Measurements from ENCODE around the gene LAT. TPM values are rescaled to one million over a fixed set of nuclear protein-coding genes. Genes with fewer than 3 reads are reported as not detected.

The LAT gene, protein sequence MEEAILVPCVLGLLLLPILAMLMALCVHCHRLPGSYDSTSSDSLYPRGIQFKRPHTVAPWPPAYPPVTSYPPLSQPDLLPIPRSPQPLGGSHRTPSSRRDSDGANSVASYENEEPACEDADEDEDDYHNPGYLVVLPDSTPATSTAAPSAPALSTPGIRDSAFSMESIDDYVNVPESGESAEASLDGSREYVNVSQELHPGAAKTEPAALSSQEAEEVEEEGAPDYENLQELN
- 100 to 1,000 TPM; 179 to 476 (median 342) TPM for total RNA-seq
- polyA plus RNA-seq = 100 to 1,000 TPM; 317 to 445 TPM
- 11.0 reads per million, percentile 38 among the genes with 10 or more reads in this experiment for total RNA-seq

DNA sequence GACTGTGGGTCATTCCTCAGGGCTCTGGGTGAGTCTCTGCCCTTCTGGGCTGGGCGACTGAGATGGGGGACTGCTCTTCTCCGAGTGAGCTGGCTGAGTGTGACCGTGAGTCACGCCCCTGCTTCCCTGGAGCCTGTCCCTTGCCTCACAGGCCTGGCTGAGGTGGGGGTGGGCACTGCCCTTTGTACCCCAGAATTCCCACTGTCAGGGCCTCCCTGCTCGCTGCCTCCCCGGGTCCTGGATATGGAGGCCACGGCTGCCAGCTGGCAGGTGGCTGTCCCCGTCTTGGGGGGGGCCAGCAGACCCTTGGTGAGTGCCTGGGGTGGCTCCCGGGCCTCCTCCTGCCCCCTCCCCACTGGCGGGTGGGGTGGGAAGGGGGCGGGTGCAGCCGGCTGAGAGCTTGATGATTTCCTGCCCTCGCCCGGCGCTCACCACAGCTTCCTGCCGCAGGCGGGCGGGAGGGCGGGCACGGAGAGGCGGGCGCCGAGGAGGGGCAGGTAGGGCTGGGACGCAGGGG lies at the start of gene LAT:
TSS of gene LAT (plus strand) at position 434 of the 517 bp plus-strand sequence. CDS start 366 bp downstream, outside the sequence.
- peak within 1 kb of the TSS; percentile 87 for H3K27ac ChIP-seq (ENCODE audit: low read depth, low read length)

DNA sequence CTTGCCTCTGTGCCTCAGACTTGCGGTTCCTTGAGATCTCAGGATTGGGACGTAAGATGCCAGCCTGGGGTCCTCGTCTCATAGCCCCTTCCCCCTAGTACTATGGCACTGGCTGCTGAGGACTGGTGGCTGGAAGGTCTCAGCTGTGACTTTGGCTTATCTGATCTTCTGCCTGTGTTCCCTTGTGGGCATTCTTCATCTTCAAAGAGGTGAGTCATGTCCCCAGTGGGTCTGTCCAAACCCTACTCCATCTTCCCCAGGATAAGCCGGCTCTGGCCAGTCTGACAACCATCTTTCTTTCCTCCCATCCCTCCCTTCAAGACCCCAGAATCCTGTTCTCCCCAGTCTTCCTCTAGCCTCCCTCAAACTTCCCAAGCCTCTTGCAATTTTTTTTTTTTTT lies 49.5 kb upstream of the LAT start:
- H3K27ac Mint-ChIP-seq = peak overlapping the region in 6 of 9 donors; percentile 29 to 87 (median 57)
- H3K36me3 Mint-ChIP-seq = peaks cover 0 to 2% (median 0%) of the 10 kb centered on the region in 5 donors
- peaks cover 0 to 4% (median 0%) of the 10 kb centered on the region in 5 donors for H3K27me3 Mint-ChIP-seq
- Histone ChIP-seq H3K27me3 (ENCODE audit: control insufficient read depth in 2 of 2, insufficient read depth in 2 of 2, low read length in 2 of 2) (no peaks in the 10 kb centered on the region), H3K36me3 (ENCODE audit: control insufficient read depth in 2 of 3, insufficient read depth in 3 of 3, low read length in 3 of 3) (no peaks in the 10 kb centered on the region), H3K27ac (ENCODE audit: low read depth, low read length) (no peak overlapping the region), H3K4me3 (ENCODE audit: low read length) (no peak overlapping the region), H3K4me1 (ENCODE audit: control insufficient read depth in 2 of 2, insufficient read depth in 2 of 2, low read length in 2 of 2) (peaks cover 5 to 17% of the 10 kb centered on the region in 2 donors), H3K9me3 (ENCODE audit: control insufficient read depth in 2 of 3, low read length in 3 of 3) (no peaks in the 10 kb centered on the region)
- peaks cover 18 to 32% (median 25%) of the 10 kb centered on the region in 7 donors for H3K4me1 Mint-ChIP-seq
- POLR2A ChIA-PET = interaction anchor here (1.2 to 2.7 kb wide), 2 partner anchors 9 to 88 kb away, joined by 3 to 14 read pairs; partner anchors contain the start of gene RABEP2
- peak overlapping the region in 3 of 10 donors; percentile 21 to 64 (median 32) for H3K4me3 Mint-ChIP-seq
- ATAC-seq (no peak), DNase-seq (no peak)
- intact Hi-C loops (cut with micrococcal nuclease) = no loop called here
- H3K9me3 Mint-ChIP-seq = peaks cover 0 to 7% (median 0%) of the 10 kb centered on the region in 11 donors
- CTCF ChIA-PET = interaction anchor here (1.2 to 1.7 kb wide), 2 partner anchors 10 to 60 kb away, joined by 3 to 9 read pairs; no protein-coding TSS in a partner anchor

More for the DNA sequence above, at the start of gene LAT:
- Histone ChIP-seq H3K36me3 (ENCODE audit: control insufficient read depth in 2 of 3, insufficient read depth in 3 of 3, low read length in 3 of 3) (peaks cover 0 to 66% (median 13%) of the 10 kb centered on the region in 3 experiments), H3K27me3 (ENCODE audit: control insufficient read depth in 2 of 2, insufficient read depth in 2 of 2, low read length in 2 of 2) (no peaks in the 10 kb centered on the region), H3K4me3 (ENCODE audit: low read length) (peak within 1 kb of the TSS; percentile 98), H3K9me3 (ENCODE audit: control insufficient read depth in 2 of 3, low read length in 3 of 3) (no peaks in the 10 kb centered on the region), H3K4me1 (ENCODE audit: control insufficient read depth in 2 of 2, insufficient read depth in 2 of 2, low read length in 2 of 2) (peaks cover 41% of the 10 kb centered on the region in 2 donors)
- Mint-ChIP-seq H3K27ac (peak within 1 kb of the TSS; percentile 94 to 99 (median 97)), H3K27me3 (no peaks in the 10 kb centered on the region), H3K4me1 (peaks cover 41 to 54% (median 49%) of the 10 kb centered on the region in 7 donors), H3K9me3 (peaks cover 2 to 10% (median 8%) of the 10 kb centered on the region in 11 donors), H3K36me3 (peaks cover 22 to 72% (median 43%) of the 10 kb centered on the region in 5 donors), H3K4me3 (peak within 1 kb of the TSS; percentile 94 to 100 (median 98))
- ATAC-seq (peak; percentile 86), DNase-seq (peak; percentile 67 to 87 (median 84))
- intact Hi-C loops (cut with micrococcal nuclease) = loop anchor here (2.0 to 5.0 kb wide), 3 partner anchors 24 to 57 kb away; partner anchors contain the start of gene RABEP2 (in 1 of the 2)
- CTCF ChIA-PET = interaction anchor here (0.8 to 1.8 kb wide), 2 partner anchors 10 to 36 kb away, joined by 3 to 5 read pairs; partner anchors contain the start of gene SPNS1
- POLR2A ChIA-PET = interaction anchor here (0.5 to 8.7 kb wide), 9 partner anchors 8 to 90 kb away, joined by 3 to 194 read pairs (median 28); partner anchors contain the start of genes NFATC2IP and SPNS1

DNA sequence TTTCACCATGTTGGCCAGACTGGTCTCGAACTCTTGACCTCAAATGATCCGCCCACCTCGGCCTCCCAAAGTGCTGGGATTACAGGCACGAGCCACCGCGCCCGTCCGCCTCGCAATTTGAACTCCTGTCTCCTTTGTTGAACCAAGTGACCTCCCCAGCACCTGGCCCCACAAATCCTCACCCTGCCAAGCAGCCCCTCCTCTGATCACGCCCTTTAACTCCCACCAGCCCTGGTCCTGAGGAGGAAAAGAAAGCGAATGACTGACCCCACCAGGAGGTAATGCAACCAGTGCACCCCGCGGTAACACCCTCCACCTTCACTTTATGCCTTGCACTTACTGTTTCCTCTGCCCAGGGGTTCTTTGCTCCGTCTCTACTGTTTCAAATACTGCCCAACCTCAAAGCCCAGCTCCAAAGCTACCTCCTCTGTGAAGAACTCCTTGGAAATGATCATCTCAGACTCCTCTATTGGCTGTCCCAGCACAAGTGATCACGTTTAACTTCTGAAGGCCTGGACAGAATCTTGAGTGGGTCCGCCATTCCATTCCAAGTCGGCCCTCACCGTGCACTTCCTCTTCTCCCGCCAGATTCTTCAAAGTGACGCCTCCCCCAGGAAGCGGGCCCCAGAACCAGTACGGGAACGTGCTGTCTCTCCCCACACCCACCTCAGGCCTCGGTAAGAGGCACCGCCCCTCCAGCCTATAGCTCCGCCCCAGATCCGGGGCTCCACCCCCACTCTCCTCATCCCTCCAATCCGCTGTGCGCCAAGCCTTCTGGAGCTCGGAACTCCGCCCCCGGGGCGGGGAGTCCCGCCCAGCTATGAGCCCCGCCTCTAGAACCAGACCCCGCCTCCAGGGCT lies 48.7 kb upstream of the LAT start:
- peak overlapping the region; percentile 51 for H3K27ac ChIP-seq (ENCODE audit: low read depth, low read length)
- ATAC-seq = peak; percentile 100
- H3K9me3 Mint-ChIP-seq = peaks cover 0 to 7% (median 0%) of the 10 kb centered on the region in 11 donors
- peaks cover 0 to 4% (median 0%) of the 10 kb centered on the region in 5 donors for H3K27me3 Mint-ChIP-seq
- POLR2A ChIA-PET = interaction anchor here (0.6 to 2.7 kb wide), 8 partner anchors 10 to 1850 kb away, joined by 3 to 14 read pairs (median 3); partner anchors contain the start of genes ATXN2L, NFATC2IP, RABEP2 and SH2B1
- peaks cover 0 to 9% of the 10 kb centered on the region in 2 donors for H3K4me1 ChIP-seq (ENCODE audit: control insufficient read depth in 2 of 2, insufficient read depth in 2 of 2, low read length in 2 of 2)
- no peaks in the 10 kb centered on the region for H3K27me3 ChIP-seq (ENCODE audit: control insufficient read depth in 2 of 2, insufficient read depth in 2 of 2, low read length in 2 of 2)
- peak overlapping the region; percentile 14 for H3K4me3 ChIP-seq (ENCODE audit: low read length)
- no peaks in the 10 kb centered on the region for H3K9me3 ChIP-seq (ENCODE audit: control insufficient read depth in 2 of 3, low read length in 3 of 3)
- H3K36me3 Mint-ChIP-seq = peaks cover 0 to 2% (median 0%) of the 10 kb centered on the region in 5 donors
- intact Hi-C loops (cut with micrococcal nuclease) = loop anchor here (1.0 kb wide), 2 partner anchors 11 to 35 kb away; partner anchors contain the start of gene RABEP2 (in 2 of the 2)
- peaks cover 13 to 23% (median 19%) of the 10 kb centered on the region in 7 donors for H3K4me1 Mint-ChIP-seq
- CTCF ChIA-PET = interaction anchor here (1.2 to 1.7 kb wide), 2 partner anchors 9 to 61 kb away, joined by 3 to 9 read pairs; no protein-coding TSS in a partner anchor
- DNase-seq = peak; percentile 75 to 92 (median 86)
- H3K36me3 ChIP-seq (ENCODE audit: control insufficient read depth in 2 of 3, insufficient read depth in 3 of 3, low read length in 3 of 3) = no peaks in the 10 kb centered on the region
- H3K4me3 Mint-ChIP-seq = peak overlapping the region; percentile 54 to 82 (median 78)
- H3K27ac Mint-ChIP-seq = peak overlapping the region; percentile 17 to 87 (median 74)

DNA sequence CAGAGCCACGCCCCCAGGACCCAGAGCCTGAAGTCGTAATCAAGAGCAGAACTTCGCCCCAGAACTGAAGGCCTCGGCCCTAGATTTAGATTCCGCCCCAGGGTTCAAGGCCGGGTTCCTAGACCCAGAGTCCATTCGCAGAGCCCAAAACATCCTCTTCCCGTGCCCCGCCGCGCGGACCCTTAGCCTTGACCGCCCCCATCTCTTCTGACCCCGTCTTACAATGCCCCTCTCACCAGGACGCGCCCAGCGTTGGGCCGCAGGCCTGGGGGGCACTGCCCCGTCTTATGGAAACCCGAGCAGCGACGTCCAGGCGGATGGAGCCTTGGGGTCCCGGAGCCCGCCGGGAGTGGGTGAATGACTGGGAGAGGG lies 48.1 kb upstream of the LAT start:
- intact Hi-C loops (cut with micrococcal nuclease) = loop anchor here (1.0 kb wide), 2 partner anchors 11 to 35 kb away; partner anchors contain the start of gene RABEP2 (in 2 of the 2)
- peaks cover 0 to 7% (median 0%) of the 10 kb centered on the region in 11 donors for H3K9me3 Mint-ChIP-seq
- POLR2A ChIA-PET = interaction anchor here (0.6 to 2.7 kb wide), 6 partner anchors 10 to 114 kb away, joined by 3 to 14 read pairs (median 4); partner anchors contain the start of genes ATXN2L, NFATC2IP, RABEP2 and SH2B1
- H3K27ac ChIP-seq (ENCODE audit: low read depth, low read length) = no peak overlapping the region
- H3K36me3 ChIP-seq (ENCODE audit: control insufficient read depth in 2 of 3, insufficient read depth in 3 of 3, low read length in 3 of 3) = no peaks in the 10 kb centered on the region
- peaks cover 0 to 4% (median 0%) of the 10 kb centered on the region in 5 donors for H3K27me3 Mint-ChIP-seq
- H3K4me3 ChIP-seq (ENCODE audit: low read length) = peak overlapping the region; percentile 14
- peaks cover 12 to 23% (median 19%) of the 10 kb centered on the region in 7 donors for H3K4me1 Mint-ChIP-seq
- no peak for ATAC-seq
- CTCF ChIA-PET = interaction anchor here (0.6 to 1.7 kb wide), 3 partner anchors 8 to 62 kb away, joined by 3 to 9 read pairs (median 3); no protein-coding TSS in a partner anchor
- peak overlapping the region; percentile 17 to 87 (median 74) for H3K27ac Mint-ChIP-seq
- no peak for DNase-seq
- no peaks in the 10 kb centered on the region for H3K9me3 ChIP-seq (ENCODE audit: control insufficient read depth in 2 of 3, low read length in 3 of 3)
- no peaks in the 10 kb centered on the region for H3K27me3 ChIP-seq (ENCODE audit: control insufficient read depth in 2 of 2, insufficient read depth in 2 of 2, low read length in 2 of 2)
- peaks cover 0 to 8% of the 10 kb centered on the region in 2 donors for H3K4me1 ChIP-seq (ENCODE audit: control insufficient read depth in 2 of 2, insufficient read depth in 2 of 2, low read length in 2 of 2)
- H3K36me3 Mint-ChIP-seq = peaks cover 0 to 2% (median 0%) of the 10 kb centered on the region in 5 donors
- H3K4me3 Mint-ChIP-seq = peak overlapping the region; percentile 54 to 82 (median 78)

DNA sequence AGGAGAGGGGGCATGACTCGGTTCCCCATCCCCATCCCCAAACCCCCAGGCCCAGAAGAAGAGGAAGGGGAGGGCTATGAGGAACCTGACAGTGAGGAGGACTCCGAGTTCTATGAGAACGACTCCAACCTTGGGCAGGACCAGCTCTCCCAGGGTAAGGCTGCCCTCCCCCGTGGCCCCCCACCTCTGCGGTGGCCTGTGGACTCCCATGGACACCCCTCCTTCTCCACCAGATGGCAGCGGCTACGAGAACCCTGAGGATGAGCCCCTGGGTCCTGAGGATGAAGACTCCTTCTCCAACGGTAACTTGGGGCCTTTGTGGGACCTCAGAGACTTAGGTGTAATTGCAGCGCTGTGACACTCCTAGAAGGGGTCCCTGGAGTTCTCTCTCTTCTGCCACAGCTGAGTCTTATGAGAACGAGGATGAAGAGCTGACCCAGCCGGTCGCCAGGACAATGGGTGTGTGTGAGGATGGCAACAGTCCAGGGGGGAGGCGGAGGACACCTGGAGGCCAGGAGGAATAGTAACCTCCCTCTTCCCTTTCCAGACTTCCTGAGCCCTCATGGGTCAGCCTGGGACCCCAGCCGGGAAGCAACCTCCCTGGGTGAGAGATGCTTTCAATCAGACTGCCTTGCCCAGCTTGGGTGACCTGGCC lies 47.5 kb upstream of the LAT start:
- H3K27ac ChIP-seq (ENCODE audit: low read depth, low read length) = no peak overlapping the region
- ChIA-PET POLR2A (interaction anchor here (0.9 to 1.1 kb wide), 2 partner anchors 12 to 74 kb away, joined by 3 to 4 read pairs; partner anchors contain the start of genes RABEP2 and SH2B1), CTCF (interaction anchor here (0.6 to 1.1 kb wide), 2 partner anchors 8 to 58 kb away, joined by 3 read pairs; no protein-coding TSS in a partner anchor)

More for the DNA sequence above, 47.5 kb upstream of the LAT start:
- Mint-ChIP-seq H3K36me3 (peaks cover 0 to 2% (median 0%) of the 10 kb centered on the region in 5 donors), H3K4me3 (peak overlapping the region in 3 of 10 donors; percentile 10 to 70 (median 25)), H3K27me3 (peaks cover 0 to 4% (median 0%) of the 10 kb centered on the region in 5 donors), H3K9me3 (peaks cover 0 to 7% (median 0%) of the 10 kb centered on the region in 11 donors), H3K27ac (peak overlapping the region in 1 of 9 donors; percentile 56), H3K4me1 (peaks cover 12 to 23% (median 19%) of the 10 kb centered on the region in 7 donors)
- H3K4me3 ChIP-seq (ENCODE audit: low read length) = no peak overlapping the region
- intact Hi-C loops (cut with micrococcal nuclease) = no loop called here
- no peaks in the 10 kb centered on the region for H3K9me3 ChIP-seq (ENCODE audit: control insufficient read depth in 2 of 3, low read length in 3 of 3)
- DNase-seq (no peak), ATAC-seq (no peak)
- no peaks in the 10 kb centered on the region for H3K36me3 ChIP-seq (ENCODE audit: control insufficient read depth in 2 of 3, insufficient read depth in 3 of 3, low read length in 3 of 3)
- H3K4me1 ChIP-seq (ENCODE audit: control insufficient read depth in 2 of 2, insufficient read depth in 2 of 2, low read length in 2 of 2) = peaks cover 0 to 8% of the 10 kb centered on the region in 2 donors
- no peaks in the 10 kb centered on the region for H3K27me3 ChIP-seq (ENCODE audit: control insufficient read depth in 2 of 2, insufficient read depth in 2 of 2, low read length in 2 of 2)
